Stimulated activated CD4-positive, alpha-beta T cell treated with anti-CD3 and anti-CD28 coated beads, Interleukin-4, amount 100 ng/mL, for 24 hours (primary cell): ENCODE results near the gene C1QTNF7.

ENCODE experiments used
- DNase-seq: peaks from one replicate; pipeline ENCODE4 v3.0.0-alpha.2; 2020

Gene C1QTNF7, protein sequence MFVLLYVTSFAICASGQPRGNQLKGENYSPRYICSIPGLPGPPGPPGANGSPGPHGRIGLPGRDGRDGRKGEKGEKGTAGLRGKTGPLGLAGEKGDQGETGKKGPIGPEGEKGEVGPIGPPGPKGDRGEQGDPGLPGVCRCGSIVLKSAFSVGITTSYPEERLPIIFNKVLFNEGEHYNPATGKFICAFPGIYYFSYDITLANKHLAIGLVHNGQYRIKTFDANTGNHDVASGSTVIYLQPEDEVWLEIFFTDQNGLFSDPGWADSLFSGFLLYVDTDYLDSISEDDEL

DNA sequence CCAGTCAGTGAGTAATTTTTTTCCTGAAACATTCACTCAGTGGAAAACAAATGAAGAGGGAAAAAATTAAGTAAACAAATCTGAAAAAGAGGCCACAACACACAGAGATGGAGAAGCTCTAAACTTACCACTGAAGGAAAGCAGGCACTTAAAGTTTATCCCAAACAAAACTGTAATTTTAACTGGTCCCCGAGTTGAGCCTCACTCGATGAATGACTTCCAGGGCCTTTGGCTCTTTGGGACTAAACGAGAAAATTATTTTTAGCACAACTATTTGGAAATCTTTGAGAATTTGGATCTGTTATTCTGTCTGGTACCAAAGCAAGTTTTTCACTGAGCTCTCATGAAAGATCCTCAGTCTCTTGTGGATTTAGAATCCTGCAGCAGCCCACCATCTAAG lies at the start of gene C1QTNF7:
TSS of gene C1QTNF7 (plus strand) at position 333 of the 400 bp plus-strand sequence. CDS start 7,711 bp downstream, outside the sequence.
- no peak for DNase-seq

DNA sequence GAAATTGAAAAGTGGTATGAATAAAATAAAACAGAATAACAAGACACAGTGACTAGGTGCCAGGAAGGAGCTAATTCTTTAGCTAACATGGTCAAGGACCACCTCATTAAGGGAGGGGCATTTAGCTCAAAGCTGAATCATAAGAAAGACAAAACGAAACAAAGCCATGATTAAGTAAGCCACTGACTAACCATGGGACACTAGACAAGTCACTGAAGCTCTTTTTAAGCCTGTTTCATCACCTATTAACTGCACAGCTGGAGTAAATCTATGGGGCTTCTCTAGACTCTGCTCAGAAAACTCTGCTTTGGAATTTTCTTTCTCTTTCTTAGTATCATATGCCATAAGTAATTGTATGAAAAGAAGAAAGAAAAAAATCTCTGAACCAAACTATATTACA lies 49.8 kb upstream of the C1QTNF7 start:
- no peak for DNase-seq

DNA sequence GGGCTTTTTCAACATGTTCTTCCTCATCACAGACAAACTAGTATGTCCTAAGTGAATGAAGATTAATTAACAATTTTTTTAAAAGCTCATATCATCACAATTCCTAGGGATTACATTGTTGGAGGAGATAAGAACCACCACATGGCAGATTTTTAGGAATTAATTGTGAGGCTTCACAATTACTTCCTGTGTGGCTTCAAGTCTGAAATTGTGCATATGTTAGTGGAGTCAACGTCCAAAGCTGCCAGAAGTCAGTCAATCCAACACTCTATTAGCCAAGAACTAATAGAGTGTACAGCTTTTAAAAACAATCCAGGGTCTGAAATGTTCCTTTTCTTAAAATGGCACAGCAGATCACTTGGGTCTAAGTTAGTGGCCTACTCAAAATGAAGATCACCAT lies 49.3 kb upstream of the C1QTNF7 start:
- no peak for DNase-seq

DNA sequence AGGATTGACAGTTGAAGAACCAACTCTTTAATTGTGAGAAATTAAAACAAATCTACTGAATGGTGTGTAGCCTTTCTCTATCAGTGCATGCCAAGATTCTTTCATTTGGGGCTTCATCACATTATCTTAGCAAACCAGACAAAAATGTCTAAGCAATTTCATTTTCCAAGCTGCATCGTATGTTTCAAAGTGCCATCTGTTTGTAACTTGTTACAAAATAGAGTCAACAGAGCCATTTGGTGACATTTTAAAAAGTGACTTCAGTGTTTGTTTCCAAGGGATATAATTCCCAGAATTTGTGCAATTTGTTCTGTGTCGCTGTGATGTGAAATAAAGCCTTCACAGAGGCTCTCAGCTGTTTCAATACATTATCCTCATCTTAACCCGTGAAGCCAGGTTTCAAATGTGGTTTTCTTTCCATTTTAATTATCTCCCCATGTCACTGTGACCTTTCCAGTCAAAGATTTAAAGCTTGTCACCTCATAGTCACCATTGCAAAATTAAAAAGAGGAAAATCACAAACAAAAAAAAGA lies 46.0 kb upstream of the C1QTNF7 start:
- no peak for DNase-seq

DNA sequence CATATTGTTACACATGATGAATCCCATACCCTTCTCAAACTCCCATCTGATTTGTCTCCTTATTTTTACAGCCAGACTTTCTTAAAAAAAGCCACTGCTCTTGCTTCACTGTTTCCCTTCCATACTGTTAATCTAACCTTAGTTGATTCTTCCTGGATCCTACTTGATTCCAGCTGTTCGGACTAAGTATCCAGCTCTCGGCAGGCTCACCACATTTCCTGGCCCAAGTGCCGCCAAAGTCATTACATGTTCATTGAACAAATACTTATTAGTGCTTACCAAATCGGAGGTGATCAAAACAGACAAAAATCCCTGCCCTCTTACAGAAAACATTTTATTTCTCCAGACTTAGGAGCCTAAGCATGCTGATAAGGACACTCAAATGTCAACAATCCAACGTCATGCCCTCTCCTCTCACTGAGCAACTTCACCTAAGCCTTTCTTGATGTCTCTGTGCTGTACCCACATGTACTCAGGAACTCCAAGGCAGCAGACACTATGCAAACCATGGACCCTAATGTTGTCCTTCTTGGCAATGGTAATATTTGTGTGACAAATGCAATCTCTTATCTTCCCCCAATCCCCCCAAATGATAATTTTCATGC lies 45.1 kb upstream of the C1QTNF7 start:
- DNase-seq, result no peak

DNA sequence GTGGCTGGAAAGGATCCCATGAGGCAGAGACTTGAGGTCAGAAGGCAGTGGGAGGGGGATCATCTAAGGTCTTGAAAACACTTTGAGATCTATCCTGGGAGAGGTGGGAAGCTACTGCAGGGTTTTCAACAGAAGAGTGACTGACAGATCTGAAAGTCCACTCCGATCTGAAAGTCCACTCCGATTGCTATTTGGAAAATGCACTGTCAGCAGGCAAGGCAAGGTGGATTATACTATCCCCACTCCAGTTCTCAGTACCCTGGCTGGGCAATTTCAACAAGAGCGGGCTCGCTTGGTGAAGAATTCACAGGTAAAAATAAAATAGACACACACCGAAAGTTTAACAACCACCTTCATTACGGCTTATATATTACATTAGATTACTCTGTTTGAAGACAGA lies 42.3 kb upstream of the C1QTNF7 start:
- no peak for DNase-seq

DNA sequence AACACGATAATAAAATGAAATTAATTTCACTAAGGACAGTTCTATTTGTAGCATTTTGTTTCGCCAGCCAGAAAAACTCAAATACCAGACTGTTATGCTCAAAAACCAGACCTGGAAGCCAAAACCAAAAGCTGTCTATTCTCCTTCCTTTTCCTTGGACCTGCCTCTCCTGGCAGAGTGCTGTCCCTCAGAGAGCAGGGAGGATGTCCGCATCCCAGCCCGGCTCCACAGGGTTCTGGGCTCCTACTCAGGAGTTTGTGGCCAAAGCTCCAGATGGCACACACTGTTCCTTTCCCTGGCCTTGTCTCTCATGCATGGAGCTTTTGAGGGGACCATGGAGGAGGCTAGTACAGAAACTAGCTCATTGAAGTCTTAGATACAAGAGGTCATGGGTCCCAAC lies 41.9 kb upstream of the C1QTNF7 start:
- no peak for DNase-seq

DNA sequence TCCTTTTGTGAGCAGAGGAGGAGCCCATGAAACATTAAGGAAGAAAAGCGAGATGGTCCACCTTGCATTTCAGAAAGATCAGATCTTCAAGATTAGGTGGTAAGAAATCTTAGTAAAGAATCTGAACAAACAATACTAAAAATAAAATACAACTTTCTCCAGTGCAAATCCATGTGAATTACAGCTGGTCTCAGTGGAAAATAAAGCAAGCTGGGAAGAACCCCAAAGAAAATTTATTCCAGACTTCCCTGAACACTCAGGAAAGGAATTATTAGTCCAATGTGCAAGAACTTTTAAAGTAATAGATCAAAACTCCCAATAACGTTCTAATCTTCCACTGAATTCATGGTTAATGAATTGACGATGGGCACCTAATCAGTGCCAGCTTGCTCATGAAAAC lies 37.3 kb upstream of the C1QTNF7 start:
- DNase-seq, result no peak

DNA sequence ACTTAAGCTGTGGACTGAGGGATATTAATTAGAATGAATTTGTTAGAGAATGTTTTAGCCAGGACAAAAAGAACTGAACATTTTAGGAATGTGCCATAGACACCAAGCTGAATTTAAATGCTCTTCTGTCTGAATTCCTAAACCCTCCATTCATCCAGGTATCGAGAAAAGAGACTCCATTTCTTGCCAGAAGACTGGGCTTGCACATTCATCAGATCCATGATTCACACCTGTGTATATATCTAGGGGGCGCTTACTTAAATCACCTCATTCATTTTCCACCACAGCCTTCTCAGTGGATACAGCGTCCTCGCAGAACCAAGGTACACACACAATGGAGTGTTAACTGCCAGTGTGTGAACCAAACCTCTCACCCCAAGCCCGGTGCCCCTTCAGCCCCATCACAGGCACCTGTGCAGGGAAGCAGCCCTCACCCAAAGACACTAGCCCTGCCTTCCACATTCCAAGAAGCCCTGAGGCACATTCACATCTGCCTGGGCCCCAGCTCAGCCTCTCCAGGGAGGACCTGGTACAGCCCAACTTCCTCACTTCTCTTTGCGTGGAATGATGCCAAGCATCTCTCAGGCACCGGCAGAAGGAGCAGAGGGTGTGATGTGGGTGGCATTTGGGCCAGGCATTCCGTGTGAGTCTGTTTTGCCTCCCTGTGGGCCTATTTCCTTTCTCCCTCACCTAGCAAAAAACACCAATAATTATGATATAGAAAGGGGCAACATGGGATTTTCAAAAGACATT lies 35.6 kb upstream of the C1QTNF7 start:
- DNase-seq, result no peak

DNA sequence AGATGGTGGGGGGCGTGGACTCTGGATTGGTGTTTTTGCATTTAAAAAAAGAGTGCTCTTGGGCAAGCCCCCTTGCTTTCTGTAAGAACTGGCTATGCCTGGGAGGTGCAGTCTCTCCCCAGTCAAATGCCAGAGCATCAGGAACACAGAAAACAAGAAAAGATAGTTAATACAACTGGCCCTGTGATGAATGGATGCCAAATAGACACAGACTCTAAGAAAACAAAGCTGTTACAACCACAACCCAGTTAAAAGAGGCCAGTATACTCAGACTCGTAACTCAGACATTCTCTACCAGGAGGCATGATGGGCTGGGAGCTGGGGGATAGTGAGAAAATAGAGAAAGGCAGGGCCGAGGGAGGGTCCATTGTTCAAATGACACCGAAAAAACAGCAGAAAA lies 32.5 kb upstream of the C1QTNF7 start:
- DNase-seq, result no peak

DNA sequence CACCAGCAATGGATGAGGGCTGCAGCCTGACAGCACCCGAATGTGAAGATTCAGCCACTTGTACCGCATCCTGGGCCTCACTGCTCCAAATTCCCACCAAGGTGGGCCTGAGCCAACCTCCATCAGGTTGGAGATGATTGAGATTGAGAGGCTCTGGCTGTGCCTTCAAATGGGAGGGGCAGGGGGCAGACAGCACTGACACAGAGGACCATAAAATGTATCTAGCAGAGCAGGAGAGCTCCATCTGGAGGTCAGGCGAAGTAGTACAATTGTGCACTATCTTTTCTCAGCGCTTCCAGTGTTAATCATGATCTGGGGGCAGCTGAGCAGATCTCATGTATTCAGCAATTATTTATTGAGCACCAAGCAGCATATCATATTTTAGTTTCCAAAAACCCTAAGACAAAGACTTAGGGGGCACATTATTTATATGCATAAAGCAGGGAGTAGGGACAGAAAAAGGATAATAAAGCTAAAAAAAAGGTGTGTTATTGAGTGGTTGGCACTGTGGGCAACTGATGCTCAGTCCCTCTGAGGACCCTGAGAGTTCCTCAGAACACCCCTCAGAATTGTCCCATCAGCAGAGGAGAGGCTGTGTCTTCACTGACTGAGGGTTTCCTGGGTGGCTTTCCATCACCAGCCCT lies 31.6 kb upstream of the C1QTNF7 start:
- DNase-seq, result peak; percentile 60

DNA sequence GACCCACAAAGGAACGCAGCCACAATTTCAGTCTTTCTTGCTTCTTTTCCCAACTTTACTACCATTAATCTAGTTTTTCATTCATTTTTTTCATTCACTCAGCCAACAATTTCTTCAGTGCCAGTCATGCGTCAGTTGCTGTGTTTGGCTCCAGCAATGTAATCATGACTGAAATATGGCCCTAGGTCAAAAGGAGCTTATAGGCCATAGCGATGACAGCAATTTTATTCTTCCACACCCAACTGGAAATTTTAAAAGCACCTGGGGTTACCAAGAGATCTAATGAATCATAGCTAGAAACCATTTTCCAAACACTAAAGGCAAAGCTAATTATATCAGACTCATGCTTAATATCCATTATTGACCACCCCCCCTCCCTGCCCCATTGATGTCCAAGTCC lies 29.8 kb upstream of the C1QTNF7 start:
- no peak for DNase-seq

DNA sequence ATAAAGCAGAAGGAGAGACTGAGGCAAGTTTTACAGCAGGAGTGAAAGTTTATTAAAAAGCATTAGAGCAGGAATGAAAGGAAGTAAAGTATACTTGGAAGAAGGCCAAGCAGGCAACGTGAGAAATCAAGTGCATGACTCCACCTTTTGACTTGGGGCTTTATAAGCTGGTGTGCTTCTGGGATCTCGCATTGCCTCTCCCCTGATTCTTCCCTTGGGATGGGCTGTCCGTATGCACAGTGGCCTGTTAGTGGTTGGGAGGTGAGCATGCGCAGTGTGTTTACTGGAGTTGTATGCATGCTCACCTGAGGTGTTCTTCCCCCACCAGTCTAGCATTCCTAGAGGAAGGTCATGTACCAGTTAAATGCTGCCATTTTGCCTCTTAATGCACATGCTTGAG lies 29.1 kb upstream of the C1QTNF7 start:
- no peak for DNase-seq

DNA sequence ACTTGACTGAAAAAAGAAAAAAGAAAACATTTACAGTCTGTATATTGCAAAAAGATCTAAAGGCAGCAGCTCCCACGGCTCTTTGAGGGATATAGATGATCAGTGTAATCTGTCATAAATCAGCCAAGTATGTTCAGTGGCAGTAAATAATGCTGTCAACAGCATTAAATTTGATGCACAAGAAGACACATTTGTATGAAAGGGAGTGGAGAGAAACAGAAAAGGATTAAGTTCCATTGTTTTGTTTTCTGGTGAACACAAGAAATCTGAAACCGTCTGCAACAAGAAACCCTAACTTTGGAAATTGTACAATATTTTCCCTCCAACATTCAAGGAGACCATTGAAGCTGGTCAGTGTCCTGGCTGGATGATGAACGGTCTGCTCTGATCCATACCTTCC lies 27.6 kb upstream of the C1QTNF7 start:
- DNase-seq, result no peak

DNA sequence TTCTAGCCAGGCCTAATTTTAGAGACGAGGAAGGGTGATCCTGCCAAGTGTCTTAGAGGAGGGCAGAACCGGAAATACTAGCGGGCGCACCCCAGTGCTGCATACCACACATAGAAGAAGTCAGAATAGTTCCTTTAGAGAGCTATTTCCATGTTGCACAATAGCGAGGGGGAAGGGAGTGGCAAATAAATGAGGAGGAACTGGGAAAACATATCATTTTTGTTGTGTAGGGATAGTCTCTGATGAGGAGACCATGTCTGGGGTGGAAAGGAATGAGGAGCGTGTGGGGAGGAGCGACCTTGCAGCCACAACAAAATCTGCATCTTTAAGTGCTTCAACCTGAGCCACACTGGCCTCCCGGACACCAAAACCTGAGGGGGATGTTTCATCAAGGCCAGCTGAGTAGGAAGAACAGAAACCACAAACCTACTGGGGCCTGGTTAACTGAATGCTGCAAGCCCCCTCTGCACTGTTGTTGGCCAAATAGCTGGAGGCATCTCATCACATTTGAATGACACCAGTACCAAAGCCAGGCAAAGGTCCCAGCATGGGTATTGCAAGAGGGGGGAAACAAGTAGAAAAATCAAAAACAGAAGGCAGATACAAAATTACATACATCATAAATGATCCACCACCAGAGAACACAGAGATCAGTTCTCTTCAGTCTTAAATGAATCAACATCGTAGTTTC lies 26.7 kb upstream of the C1QTNF7 start:
- DNase-seq, result peak; percentile 18

DNA sequence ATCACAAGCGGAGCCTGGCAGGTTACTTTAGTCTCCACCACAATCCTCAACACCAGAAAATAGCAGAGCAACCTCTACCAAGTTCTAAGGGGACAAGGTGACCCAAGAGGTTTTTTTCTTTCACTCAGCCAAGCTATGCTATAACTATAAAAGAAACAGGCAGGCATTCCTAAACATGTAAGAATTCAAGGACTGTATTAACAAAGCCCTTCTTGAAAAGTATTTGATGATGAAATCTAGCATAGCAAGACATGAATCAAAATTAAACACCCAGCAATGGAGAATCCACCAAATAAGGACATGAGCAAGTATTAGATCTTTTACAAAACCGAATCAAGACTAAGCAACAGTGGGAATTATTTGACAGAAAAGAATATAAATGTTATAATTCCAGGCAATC lies 25.7 kb upstream of the C1QTNF7 start:
- no peak for DNase-seq

DNA sequence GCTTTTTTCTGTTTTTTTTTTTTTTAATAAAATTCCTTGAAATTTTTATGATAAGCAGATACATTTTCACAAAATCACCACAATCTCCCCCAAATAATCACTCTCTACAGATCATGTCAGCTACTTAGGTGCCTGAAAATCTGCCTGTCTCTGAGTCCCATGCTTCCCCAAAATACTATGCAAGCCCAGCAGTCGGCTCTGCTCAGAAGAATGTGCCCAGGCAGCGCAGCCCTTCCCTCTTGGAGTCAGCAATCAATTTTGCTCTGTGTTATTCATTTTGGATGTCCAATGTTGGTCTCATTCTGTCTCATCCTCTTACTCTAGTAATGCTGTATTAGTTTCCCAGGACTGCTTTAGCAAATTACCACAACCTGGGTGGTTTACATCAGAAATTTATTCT lies 24.9 kb upstream of the C1QTNF7 start:
- DNase-seq, result no peak

DNA sequence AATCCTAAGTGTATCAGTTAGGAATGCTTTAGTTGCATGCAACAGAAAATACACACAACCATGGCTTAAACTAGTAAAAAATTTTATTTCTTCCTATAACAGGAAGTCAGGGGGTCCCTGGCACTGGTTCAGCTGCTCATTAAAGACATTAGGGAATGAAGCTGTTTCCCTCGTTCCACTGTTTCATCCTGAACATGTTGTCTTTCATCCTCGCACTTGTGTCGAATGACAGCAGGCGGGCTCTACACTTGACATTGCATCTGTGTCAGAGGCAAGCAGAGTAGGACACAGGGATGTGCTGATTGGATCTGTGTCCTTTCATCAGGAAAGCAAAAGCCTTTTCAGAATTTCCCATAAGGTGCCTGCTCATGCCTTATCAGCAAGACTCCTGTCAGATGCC lies 22.8 kb upstream of the C1QTNF7 start:
- no peak for DNase-seq

DNA sequence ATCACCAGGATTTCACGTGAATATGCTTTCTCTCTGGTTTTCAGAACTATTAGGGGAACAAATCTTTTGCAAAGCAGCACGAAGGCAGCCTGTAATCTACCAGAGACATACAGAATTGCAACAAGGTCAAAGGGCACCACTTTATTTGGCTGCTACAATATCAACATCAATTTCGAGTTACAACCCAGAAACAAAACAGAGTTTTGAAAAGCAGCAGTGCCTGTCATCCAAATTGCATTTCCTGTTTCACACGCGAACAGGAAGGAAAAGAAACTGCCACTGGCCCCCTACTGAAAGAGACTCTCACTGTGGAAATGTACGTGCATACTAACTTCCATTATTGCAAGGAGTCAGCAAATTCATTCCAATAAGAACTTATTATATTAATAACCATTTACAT lies 17.1 kb upstream of the C1QTNF7 start:
- no peak for DNase-seq

DNA sequence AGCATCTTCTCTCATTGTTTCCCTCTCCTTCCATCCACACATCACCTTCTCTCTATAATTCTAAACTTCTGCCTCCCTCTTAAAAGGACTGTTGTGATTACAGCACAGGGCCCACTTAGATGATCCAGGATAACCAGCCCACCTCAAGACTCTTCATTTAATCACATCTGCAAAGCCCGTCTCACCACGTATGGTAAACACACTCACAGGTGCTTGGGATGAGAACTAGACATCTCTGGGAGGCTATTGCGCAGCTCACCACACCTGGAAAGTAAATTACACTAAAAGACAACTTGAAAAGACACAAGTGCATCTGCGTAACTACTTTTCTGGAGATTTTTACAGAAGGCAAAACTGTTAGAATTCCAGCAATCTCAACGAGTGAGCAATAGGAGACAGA lies 15.4 kb upstream of the C1QTNF7 start:
- no peak for DNase-seq

DNA sequence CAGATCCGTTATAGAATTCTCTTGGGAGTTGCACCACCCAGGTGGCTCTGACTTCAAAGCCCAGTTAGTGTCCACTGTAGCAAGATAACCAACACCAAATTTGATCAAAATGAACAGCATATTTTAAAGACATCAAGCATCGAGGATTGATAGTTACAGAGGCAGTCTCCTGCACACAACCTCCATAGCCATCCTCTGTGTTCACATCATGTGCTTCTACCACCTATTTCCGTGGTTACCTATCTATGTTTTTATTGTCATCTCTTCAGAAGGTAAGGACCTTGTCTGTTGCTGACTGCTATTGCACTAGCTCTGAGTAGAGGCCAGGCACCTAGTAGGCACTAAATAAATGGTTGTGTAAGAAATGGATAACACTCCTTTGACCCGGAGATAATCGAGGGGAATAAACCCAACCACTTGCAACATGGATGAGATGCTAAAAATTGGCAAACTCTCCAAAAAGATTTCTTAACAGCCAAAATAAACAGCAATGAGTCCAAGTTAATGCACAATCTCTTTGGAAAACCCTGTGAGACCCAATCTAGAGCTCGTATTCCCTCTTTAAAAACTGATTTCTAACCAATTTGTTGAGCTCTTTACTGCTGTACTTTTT lies 14.7 kb upstream of the C1QTNF7 start:
- DNase-seq, result no peak

DNA sequence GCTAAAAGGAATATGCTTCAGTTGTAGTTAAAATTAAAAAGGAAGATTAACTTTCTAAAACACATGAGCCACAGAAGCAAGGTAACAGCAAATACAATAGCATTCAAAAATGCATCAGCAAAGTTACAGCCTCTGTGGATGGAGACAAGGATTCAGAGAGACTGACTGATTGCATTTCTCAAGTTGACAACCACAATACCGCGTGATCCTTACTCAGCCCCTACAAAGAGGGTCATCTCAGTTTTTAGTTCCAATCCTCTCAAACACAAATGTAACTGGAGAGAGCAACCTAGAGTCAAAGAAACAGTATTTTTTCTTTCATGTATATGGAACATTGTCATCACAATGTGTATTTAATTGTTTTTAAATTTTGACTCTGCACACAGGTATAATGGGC lies 14.2 kb upstream of the C1QTNF7 start:
- no peak for DNase-seq
